ENCODE results near the gene ADAMTSL1. TPM values are rescaled to one million over a fixed set of nuclear protein-coding genes. Genes with fewer than 3 reads are reported as not detected.

ADAMTSL1 gene
- total RNA-seq, 4 donors from 2014 or later = 2.0 to 7.3 (median 3.7) TPM

- no peak for TF ChIP-seq CTCF (IDR thresholded peaks at IDR 0.05)
- DNase-seq (ENCODE audit: low spot score) (no peak), ATAC-seq (ENCODE audit: low FRiP score) (peak; percentile 63)
These were observed 35.5 kb upstream of the ADAMTSL1 start for GRCh38 chr9:18438300-18438925.

GRCh38 chr9:18438951-18439350, 35.0 kb upstream of the ADAMTSL1 start:
- DNase-seq (ENCODE audit: low spot score) (no peak), ATAC-seq (ENCODE audit: low FRiP score) (no peak)
- TF ChIP-seq CTCF (IDR thresholded peaks at IDR 0.05) = no peak

GRCh38 chr9:18441261-18441660, 32.7 kb upstream of the ADAMTSL1 start:
- ATAC-seq (ENCODE audit: low FRiP score) (no peak), DNase-seq (ENCODE audit: low spot score) (no peak)
- TF ChIP-seq CTCF (IDR thresholded peaks at IDR 0.05) = no peak

- DNase-seq (ENCODE audit: low spot score) (no peak), ATAC-seq (ENCODE audit: low FRiP score) (peak; percentile 78)
- peak in 1 of 3 donors; percentile 30 for TF ChIP-seq CTCF (IDR thresholded peaks at IDR 0.05)
These were observed 31.1 kb upstream of the ADAMTSL1 start for GRCh38 chr9:18442629-18443491.

- ATAC-seq (ENCODE audit: low FRiP score) (no peak), DNase-seq (ENCODE audit: low spot score) (no peak)
These were observed 26.8 kb upstream of the ADAMTSL1 start for GRCh38 chr9:18447131-18447530.

GRCh38 chr9:18447541-18447940, 26.4 kb upstream of the ADAMTSL1 start:
- no peak for TF ChIP-seq CTCF (IDR thresholded peaks at IDR 0.05)
- ATAC-seq (ENCODE audit: low FRiP score) (no peak), DNase-seq (ENCODE audit: low spot score) (no peak)

More at GRCh38 chr9:18447131-18447530, 26.8 kb upstream of the ADAMTSL1 start:
- no peak for TF ChIP-seq CTCF (IDR thresholded peaks at IDR 0.05)

Data from omental fat pad (tissue), 4 donors.